GM12875 (cell line): ENCODE measurements around the gene LY86.

Source experiments
- H3K4me3 ChIP-seq: one replicate; pipeline ENCODE4 v1.5.1; 2011; ENCODE audit warnings: low read depth, low read length, control low read depth
- CTCF ChIP-seq: IDR thresholded peaks from 2 replicates; pipeline ENCODE4 v1.5.1; 2011; ENCODE audit warnings: low read depth, mild to moderate bottlenecking, control low read depth, inconsistent platforms, low read length, moderate library complexity, borderline replicate concordance; ENCODE audit not compliant: insufficient read depth

LY86 gene

GRCh38 chr6:6596529-6597328 is 8.2 kb downstream of the LY86 start:
- no peak for TF ChIP-seq CTCF
- H3K4me3 ChIP-seq: no peak overlapping the region

- no peak overlapping the region for H3K4me3 ChIP-seq
- TF ChIP-seq CTCF: no peak
Observed at GRCh38 chr6:6597682-6598081, 9.2 kb downstream of the LY86 start.

- no peak overlapping the region for H3K4me3 ChIP-seq
- TF ChIP-seq CTCF: no peak
Observed at GRCh38 chr6:6599468-6599873, 11.0 kb downstream of the LY86 start.

- no peak overlapping the region for H3K4me3 ChIP-seq
- TF ChIP-seq CTCF: no peak
Observed at GRCh38 chr6:6600875-6601274, 12.4 kb downstream of the LY86 start.

- TF ChIP-seq CTCF: no peak
- no peak overlapping the region for H3K4me3 ChIP-seq
Observed at GRCh38 chr6:6602262-6602661, 13.7 kb downstream of the LY86 start.

- TF ChIP-seq CTCF: no peak
- no peak overlapping the region for H3K4me3 ChIP-seq
Observed at GRCh38 chr6:6603317-6603716, 14.8 kb downstream of the LY86 start.

- TF ChIP-seq CTCF: no peak
- H3K4me3 ChIP-seq: no peak overlapping the region
Observed at GRCh38 chr6:6604015-6604414, 15.5 kb downstream of the LY86 start.
